Stimulated activated CD8-positive, alpha-beta memory T cell treated with anti-CD3 and anti-CD28 coated beads, Interleukin-4, amount 100 ng/mL, for 4 hours (primary cell): ENCODE measurements around the gene TMBIM6.

Experiments
- DNase-seq, 2 donors: peaks; one replicate each; pipeline ENCODE4 v3.0.0-alpha.2; 2020; ENCODE audit warnings: low read depth in 2 of 2, low spot score in 1 of 2

TMBIM6 gene

DNA sequence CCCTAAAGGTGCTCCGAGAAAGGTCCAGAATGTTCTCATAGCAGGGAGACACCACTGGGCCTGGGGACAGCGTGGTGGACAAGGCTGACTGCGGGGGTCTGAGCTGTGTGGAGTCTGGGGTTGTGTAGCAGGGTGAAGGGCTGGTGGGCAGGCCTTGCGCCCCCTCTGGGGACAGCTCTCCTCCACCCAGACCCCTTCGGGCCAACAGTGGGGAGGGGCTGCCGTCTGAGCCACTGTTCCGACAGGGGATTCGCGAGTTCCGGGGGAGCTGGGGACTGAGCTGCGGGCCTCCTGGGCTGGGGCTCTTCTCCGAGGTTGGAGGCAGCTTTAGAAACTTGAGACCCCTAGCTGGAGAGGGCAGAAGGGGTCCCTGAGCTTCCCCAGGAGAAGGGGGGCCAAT lies 54.8 kb downstream of the TMBIM6 start:
- DNase-seq = no peak

DNA sequence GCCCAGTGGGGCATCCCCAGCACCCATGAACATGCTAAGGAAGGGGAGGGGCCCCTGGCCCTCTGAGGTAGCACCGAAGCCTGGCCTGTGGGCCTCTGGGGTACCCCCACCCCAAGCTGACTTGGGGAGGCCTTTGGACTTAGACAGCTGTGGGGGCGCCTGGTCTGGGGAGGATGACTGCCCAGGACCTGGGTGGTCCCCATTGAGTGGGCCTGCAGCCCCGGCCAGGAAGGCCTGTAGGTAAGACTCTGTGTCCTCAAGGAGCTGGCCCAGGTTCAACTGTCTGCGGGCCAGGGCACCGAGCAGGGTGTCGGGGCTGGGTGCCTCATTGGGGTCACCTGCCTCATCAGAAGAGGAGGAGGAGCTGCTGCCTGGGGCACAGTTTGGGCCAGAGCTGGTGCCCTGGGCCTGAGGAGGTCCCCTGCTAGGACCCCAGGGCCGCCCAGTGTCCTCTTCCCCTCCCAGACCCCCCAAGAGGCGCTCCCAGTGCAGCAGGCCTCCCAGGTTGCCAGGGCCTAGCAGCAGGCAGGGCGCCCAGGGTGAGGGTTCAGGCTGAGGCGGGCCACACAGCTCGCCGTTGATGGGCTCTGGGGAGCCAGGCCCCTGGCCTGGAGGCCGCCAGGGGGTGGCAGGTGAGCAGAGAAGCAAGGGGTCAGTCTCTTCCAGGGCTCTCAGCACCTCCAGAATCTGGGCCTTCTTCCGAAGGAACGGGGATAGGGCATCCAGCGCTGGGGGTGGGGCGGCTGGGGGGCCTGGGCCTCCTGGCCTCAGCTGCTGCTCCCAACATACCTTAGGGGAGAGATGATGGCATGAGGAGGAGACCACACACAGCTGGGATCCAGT lies 55.5 kb downstream of the TMBIM6 start:
- DNase-seq = no peak

GRCh38 chr12:49797449-49797776 lies 56.1 kb downstream of the TMBIM6 start:
- DNase-seq = no peak

GRCh38 chr12:49798248-49798647 lies 56.9 kb downstream of the TMBIM6 start:
- DNase-seq = no peak

DNA sequence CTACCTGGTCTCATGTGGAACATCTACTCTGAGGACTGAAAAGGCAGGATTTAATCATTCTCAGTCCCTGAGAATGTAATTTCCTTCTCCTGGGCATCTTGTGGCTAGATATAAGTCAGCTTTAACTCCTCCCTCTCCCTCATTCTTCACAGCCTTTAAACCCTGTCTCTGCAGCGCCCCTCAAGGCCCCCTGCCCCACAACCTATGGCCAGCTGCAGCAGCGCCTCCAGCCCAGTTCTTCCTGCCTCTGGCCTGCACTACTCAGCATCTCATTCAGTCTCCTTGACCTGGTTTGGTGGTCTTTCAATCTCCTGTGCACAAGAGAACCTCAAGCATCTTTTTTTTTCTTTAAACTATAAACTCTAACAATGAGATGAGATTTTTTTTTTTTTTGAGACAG lies 57.6 kb downstream of the TMBIM6 start:
- no peak for DNase-seq

DNA sequence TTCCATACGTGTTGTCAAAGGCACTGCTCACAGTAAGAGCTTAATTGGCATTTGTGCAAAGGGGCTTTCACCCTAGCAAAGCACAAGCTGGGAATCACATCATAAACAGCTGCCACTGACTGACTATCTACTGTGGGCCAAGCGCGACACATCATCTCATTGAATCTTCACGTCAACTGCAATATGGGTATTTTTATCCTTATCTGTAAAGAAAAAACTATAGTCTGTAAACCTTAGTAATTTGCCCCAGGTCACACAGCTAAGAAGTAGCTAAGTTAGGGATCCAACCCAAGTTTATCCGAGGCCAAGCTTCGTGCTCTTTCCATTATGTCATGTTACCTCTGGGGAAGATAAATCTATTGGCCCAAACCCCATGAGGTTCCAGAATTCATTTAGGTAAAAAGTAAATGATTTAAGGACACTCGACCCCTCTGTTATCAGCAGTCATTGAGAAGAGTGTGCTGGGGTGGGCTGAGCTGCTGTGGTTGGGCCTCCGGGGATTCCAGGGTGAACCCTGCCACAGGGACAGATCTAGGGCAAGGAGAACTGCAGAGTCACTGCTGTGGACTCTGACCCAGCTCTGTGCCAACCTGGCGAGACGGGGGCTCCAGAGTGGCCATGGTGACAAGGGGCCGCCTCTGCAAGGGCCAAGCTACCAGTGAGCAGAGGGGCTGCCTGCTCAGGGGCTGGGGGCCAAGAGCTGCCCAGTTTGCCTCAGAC lies 59.2 kb downstream of the TMBIM6 start:
- no peak for DNase-seq

DNA sequence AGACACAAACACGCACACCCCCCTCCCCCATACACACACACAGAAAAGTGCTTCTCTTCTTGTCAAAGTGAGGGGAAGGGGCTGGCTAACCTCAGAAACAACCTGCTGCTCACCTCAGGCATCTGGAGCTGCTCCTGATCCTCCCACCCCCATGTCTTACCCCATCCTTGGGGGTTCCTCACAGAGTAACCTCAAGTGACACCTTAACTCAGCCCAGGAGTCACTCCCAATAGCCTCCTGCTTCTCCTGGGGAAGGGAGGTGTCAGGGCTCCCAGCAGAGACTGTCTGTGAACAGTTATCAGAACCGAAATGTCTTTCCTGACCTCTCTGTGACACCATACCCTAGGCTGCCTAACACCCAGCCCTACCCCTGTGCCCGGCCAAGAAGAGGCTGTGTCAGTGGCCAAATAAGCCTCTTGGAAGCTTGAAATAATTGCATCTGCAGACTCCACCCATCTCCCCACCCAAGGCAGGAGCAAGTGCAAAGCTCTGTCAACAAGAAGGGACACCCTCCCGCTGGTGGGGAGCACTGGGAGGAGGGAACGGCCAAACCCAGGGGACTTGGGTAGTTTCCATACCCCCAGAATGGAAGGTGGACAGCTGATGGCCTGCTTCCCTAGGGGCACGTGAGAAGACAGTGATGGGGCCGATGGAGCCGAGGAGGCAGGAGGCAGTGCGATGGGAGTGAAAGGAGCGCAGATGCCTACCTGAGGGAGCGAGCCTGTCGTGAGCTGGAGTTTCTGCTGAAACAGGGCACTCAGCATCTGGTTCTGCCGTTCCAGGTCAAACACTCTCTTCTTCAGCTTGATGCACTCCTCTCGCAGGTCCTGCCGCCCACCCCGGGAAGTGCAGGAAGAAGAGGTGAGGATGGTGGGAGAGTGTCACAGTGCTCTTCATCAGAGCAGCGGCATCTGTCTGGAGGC lies 60.0 kb downstream of the TMBIM6 start:
- no peak for DNase-seq

DNA sequence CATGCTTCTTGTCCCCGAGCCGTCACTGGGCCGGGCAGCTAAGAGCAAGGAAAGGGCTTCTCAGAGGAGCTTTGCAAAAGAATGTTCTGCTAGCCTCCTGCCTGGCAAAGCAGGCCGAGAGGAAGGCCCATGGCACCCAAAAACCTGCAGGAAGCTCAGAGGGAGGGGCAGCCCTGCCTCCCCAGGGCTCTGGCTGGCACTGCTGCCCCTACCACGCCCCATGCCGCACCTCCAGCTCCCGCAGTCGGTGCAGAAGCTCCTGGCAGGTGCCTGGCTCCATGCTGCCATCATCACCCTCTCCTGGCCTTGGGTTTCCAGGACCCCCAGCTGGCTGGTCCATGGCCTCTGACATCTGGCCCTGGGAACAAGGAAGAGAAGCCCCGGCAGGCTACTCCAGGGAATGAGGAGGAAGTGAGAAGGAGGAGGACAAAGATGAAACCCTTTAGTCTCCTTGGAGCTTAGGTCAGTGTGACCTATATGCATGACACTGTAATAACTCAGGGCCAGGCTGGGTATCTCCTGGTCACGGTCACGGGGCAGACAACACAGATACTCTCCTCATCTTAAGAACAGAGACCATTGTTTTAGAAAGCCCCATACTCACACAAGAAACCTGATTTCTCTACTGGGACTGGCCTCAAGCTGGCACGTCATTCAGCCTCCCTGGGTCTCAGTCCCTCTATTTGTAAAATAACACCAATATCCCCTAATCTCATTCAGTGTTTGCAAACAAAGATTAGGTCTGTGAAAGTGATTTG lies 62.5 kb downstream of the TMBIM6 start:
- DNase-seq = no peak

GRCh38 chr12:49804821-49805220 lies 63.5 kb downstream of the TMBIM6 start:
- DNase-seq = no peak

- DNase-seq = no peak
Observed at GRCh38 chr12:49805409-49805808, 64.1 kb downstream of the TMBIM6 start.

GRCh38 chr12:49806321-49806813 lies 65.0 kb downstream of the TMBIM6 start:
- DNase-seq = no peak

GRCh38 chr12:49806877-49807276 lies 65.5 kb downstream of the TMBIM6 start:
- no peak for DNase-seq

DNA sequence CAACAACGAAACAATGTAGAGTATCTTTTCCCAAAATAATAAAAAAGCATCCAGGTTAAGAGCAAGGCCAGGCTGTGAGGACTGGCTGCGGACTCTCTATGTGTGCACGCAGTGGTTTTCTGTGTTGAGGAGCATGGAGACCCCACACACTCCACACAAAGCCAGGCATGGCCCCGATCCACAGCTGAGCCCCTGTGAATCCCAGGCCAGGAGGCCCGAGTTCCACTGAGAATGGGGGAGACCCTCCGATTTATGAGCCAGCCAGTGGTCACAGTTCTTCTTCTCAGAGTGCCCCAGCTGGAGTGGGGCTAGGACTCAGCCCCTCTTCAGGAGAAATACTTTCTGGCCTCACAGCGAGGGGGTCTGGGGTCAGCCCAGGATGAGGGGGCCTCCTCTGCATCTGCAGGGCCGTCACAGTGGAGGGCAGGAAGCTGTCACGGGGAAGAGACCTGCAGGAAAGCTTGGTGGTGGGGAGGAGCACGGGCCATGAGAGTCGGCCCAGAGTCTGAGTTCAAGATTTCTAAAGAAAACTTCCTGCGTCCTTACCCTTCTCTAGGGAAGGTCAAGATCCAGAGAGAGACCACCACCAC lies 66.7 kb downstream of the TMBIM6 start:
- DNase-seq = no peak

- no peak for DNase-seq
Observed at GRCh38 chr12:49808686-49809380, 67.5 kb downstream of the TMBIM6 start.

GRCh38 chr12:49809381-49809905 lies 68.1 kb downstream of the TMBIM6 start:
- DNase-seq = no peak

DNA sequence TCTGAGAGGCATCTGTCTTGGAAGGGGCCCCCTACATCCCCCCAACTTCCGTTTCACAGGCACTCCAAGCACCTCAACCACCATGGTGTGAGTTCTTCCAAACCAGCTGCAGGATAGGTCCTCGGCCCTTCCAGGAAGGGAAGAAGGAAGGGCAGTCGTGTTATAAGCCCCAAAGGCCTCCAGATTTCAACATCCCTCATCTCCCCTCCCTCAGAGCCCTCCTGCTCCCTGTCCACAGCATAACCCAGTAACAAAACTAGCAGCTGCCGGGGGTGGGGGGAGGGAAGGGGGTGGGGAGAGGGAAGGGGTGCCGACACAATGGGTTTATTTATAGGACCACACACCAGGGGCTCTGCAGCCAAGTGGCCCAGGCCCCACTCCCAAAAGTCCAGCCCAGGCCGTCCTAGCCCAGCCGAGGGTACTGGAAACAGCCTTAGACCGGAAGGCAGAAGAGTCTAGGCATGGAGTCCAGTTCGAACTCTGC lies 68.6 kb downstream of the TMBIM6 start:
- no peak for DNase-seq

DNA sequence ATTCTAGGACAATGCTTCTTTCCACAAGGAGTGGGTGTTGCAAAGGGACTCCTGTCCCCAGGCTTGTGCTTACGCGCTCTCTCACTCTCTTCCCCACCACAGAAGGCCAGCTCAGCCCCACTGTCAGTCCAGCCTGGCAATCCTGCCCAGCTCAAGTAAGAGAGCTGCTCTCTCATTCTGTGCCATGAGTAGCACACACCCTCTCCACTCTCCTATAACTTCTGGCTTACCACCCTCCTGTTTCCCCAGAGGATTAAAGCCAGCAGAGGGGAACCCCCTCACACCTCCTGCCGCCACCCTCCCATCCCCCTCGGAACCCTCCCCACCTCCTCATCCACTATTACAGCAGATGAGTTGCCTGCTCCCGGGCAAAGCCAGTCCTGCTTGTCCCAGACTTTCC lies 69.8 kb downstream of the TMBIM6 start:
- no peak for DNase-seq

DNA sequence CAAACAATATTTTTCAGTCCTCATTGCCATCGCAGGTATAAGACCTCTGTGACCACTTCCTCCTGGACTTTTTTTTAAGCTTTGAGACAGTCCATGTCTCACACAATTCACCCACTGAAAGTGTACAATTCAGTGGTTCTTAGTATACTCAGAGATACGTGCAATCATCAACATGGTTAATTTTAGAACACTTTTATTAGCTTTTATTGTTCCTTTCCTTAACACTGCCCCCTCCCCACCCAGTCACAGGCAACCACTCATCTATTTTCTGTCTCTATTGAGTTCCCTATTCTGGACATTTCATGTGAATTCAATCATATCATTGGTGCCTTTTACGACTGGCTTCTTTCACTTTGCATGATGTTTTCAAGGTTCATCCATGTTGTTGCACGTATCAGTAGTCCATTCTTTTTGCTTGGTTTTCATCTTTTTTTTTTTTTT lies 70.6 kb downstream of the TMBIM6 start:
- no peak for DNase-seq

- DNase-seq = no peak
Observed at GRCh38 chr12:49813131-49813530, 71.8 kb downstream of the TMBIM6 start.
